H9 (cell line): ENCODE data around the gene NUP210L. TPM values are rescaled to one million over a fixed set of nuclear protein-coding genes. Genes with fewer than 3 reads are reported as not detected.

ENCODE experiments used
- DNase-seq: peaks from one replicate; pipeline ENCODE4 v3.0.0-alpha.2; 2017
- H2AFZ ChIP-seq: one replicate; pipeline ENCODE4 v1.6.1; 2013; ENCODE audit warnings: mild to moderate bottlenecking, low read length, control low read depth, moderate library complexity
- H2AK5ac ChIP-seq: 2 replicates; pipeline ENCODE4 v1.6.1; 2013; ENCODE audit warnings: low read length, control low read depth, mixed read lengths; ENCODE audit not compliant: insufficient read length
- H2BK120ac ChIP-seq: one replicate; pipeline ENCODE4 v1.6.1; 2013; ENCODE audit warnings: low read depth, mild to moderate bottlenecking, low read length, control low read depth, inconsistent platforms; ENCODE audit not compliant: poor library complexity, severe bottlenecking
- H2BK12ac ChIP-seq: 2 replicates; pipeline ENCODE4 v1.6.1; 2013; ENCODE audit warnings: low read length, control low read depth, mixed read lengths, low read depth; ENCODE audit not compliant: insufficient read length
- H2BK15ac ChIP-seq: 2 replicates; pipeline ENCODE4 v1.6.1; 2013; ENCODE audit warnings: low read depth, low read length, control low read depth
- H2BK20ac ChIP-seq: one replicate; pipeline ENCODE4 v1.6.1; 2013; ENCODE audit warnings: low read depth, mild to moderate bottlenecking, low read length, control low read depth, inconsistent platforms; ENCODE audit not compliant: poor library complexity, severe bottlenecking
- H2BK5ac ChIP-seq: 2 replicates; pipeline ENCODE4 v1.6.1; 2013; ENCODE audit warnings: low read length, control low read depth, mixed read lengths; ENCODE audit not compliant: insufficient read length
- H3K14ac ChIP-seq: 2 replicates; pipeline ENCODE4 v1.6.1; 2013; ENCODE audit warnings: low read length, control low read depth; ENCODE audit not compliant: insufficient read depth
- H3K18ac ChIP-seq: 2 replicates; pipeline ENCODE4 v1.6.1; 2013; ENCODE audit warnings: low read depth, mild to moderate bottlenecking, mixed read lengths, low read length, control low read depth; ENCODE audit not compliant: insufficient read length
- H3K23ac ChIP-seq: 2 replicates; pipeline ENCODE4 v1.6.1; 2013; ENCODE audit warnings: low read length, control low read depth, mixed read lengths, low read depth; ENCODE audit not compliant: insufficient read length
- H3K23me2 ChIP-seq: 2 replicates; pipeline ENCODE4 v1.6.1; 2013; ENCODE audit warnings: low read depth, mild to moderate bottlenecking, mixed read lengths, low read length, control low read depth; ENCODE audit not compliant: insufficient read length, poor library complexity, severe bottlenecking
- H3K27ac ChIP-seq: 2 replicates; pipeline ENCODE4 v1.5.1; 2013; ENCODE audit warnings: low read length, control low read depth, mixed read lengths, low read depth; ENCODE audit not compliant: insufficient read length
- H3K27me3 ChIP-seq: 2 replicates; pipeline ENCODE4 v1.6.1; 2013; ENCODE audit warnings: low read length, control low read depth, inconsistent platforms; ENCODE audit not compliant: insufficient read depth
- H3K4ac ChIP-seq: 2 replicates; pipeline ENCODE4 v1.6.1; 2013; ENCODE audit warnings: low read depth, mild to moderate bottlenecking, control low read depth, inconsistent platforms, low read length, moderate library complexity
- H3K4me1 ChIP-seq: 2 replicates; pipeline ENCODE4 v1.6.1; 2013; ENCODE audit warnings: low read length, control low read depth, inconsistent platforms; ENCODE audit not compliant: insufficient read depth
- H3K4me2 ChIP-seq: 2 replicates; pipeline ENCODE4 v1.6.1; 2013; ENCODE audit warnings: low read length, control low read depth, mixed read lengths; ENCODE audit not compliant: insufficient read length, insufficient read depth
- H3K56ac ChIP-seq: 2 replicates; pipeline ENCODE4 v1.6.1; 2013; ENCODE audit warnings: low read depth, mild to moderate bottlenecking, mixed read lengths, low read length, control low read depth; ENCODE audit not compliant: insufficient read length
- H3K79me1 ChIP-seq: 2 replicates; pipeline ENCODE4 v1.6.1; 2013; ENCODE audit warnings: low read depth, mild to moderate bottlenecking, moderate library complexity, low read length, control low read depth, inconsistent platforms; ENCODE audit not compliant: insufficient read depth, poor library complexity, severe bottlenecking
- H3K79me2 ChIP-seq: 2 replicates; pipeline ENCODE4 v1.6.1; 2013; ENCODE audit warnings: low read length, control low read depth, inconsistent platforms; ENCODE audit not compliant: insufficient read depth
- H3K9ac ChIP-seq: 2 replicates; pipeline ENCODE4 v1.6.1; 2013; ENCODE audit warnings: low read length, control low read depth, mixed read lengths; ENCODE audit not compliant: insufficient read length; ENCODE audit errors: extremely low read depth
- H3K9me3 ChIP-seq: one replicate; pipeline ENCODE4 v1.6.1; 2013; ENCODE audit warnings: low read depth, low read length, inconsistent platforms; ENCODE audit not compliant: control insufficient read depth
- H3T11ph ChIP-seq: one replicate; pipeline ENCODE4 v1.6.1; 2013; ENCODE audit warnings: mild to moderate bottlenecking, low read length, control low read depth, inconsistent platforms
- H4K20me1 ChIP-seq: one replicate; pipeline ENCODE4 v1.6.1; 2013; ENCODE audit not compliant: control insufficient read depth, insufficient read length, insufficient read depth
- H4K5ac ChIP-seq: 2 replicates; pipeline ENCODE4 v1.6.1; 2013; ENCODE audit warnings: low read depth, mild to moderate bottlenecking, mixed read lengths, low read length, control low read depth; ENCODE audit not compliant: insufficient read length
- H4K8ac ChIP-seq: replicated peaks from 2 replicates; pipeline ENCODE4 v1.6.1; 2013; ENCODE audit warnings: low read length, control low read depth, mixed read lengths, low read depth; ENCODE audit not compliant: insufficient read length
- H4K91ac ChIP-seq: 2 replicates; pipeline ENCODE4 v1.6.1; 2013; ENCODE audit warnings: low read depth, mild to moderate bottlenecking, moderate library complexity, mixed read lengths, low read length, control low read depth; ENCODE audit not compliant: insufficient read length
- H3K27ac Mint-ChIP-seq, 3 experiments: 2 replicates in 2 of 3; 3 replicates in 1 of 3; pipeline ENCODE4 v1.8.0; 2020 to 2021; ENCODE audit warnings: mixed read lengths in 3 of 3, mild to moderate bottlenecking in 1 of 3, moderate library complexity in 1 of 3
- H3K27me3 Mint-ChIP-seq: 2 replicates; pipeline ENCODE4 v1.8.0; 2021; ENCODE audit warnings: low read depth, mild to moderate bottlenecking, moderate library complexity, mixed read lengths
- H3K36me3 Mint-ChIP-seq, 3 experiments: 2 replicates in 2 of 3; 3 replicates in 1 of 3; pipeline ENCODE4 v1.8.0; 2020 to 2021; ENCODE audit warnings: low read depth in 3 of 3, mixed read lengths in 3 of 3; ENCODE audit not compliant: insufficient read depth in 1 of 3
- H3K4me1 Mint-ChIP-seq, 2 experiments: 2 replicates each; pipeline ENCODE4 v1.8.0; 2020; ENCODE audit warnings: mixed read lengths in 2 of 2
- H3K4me3 Mint-ChIP-seq, 2 experiments: 2 replicates in 1 of 2; 3 replicates in 1 of 2; pipeline ENCODE4 v1.8.0; 2020 to 2021; ENCODE audit warnings: mild to moderate bottlenecking in 2 of 2, mixed read lengths in 2 of 2, moderate library complexity in 1 of 2
- H3K9me3 Mint-ChIP-seq, 2 experiments: 2 replicates in 1 of 2; 3 replicates in 1 of 2; pipeline ENCODE4 v1.8.0; 2020; ENCODE audit warnings: mild to moderate bottlenecking in 2 of 2, mixed read lengths in 2 of 2, moderate library complexity in 1 of 2
- WGBS: extraction: QIAGEN DNeasy Blood & Tissue Kit; methylation state at CpG from one replicate; pipeline ENCODE4 v1.1.7; 2013; ENCODE audit warnings: missing lambda C conversion rate, low lambda C conversion rate, mixed read lengths; ENCODE audit not compliant: insufficient read length; ENCODE audit errors: extremely low coverage; 5-methylcytosine and 5-hydroxymethylcytosine counted together
- total RNA-seq: library from RNA; stranded (reverse); gene quantifications from 2 replicates; pipeline ENCODE4 v1.2.1, GENCODE V29; 2021
- TF ChIP-seq, protein P1 (sequence below): fragments of 200-600 bp; sonication (generic); conservative IDR thresholded peaks from 3 replicates; pipeline ENCODE4 v1.8.0; 2021; ENCODE audit warnings: antibody characterized with exemption, mild to moderate bottlenecking

NUP210L gene
- total RNA-seq, 1 experiment from 2014 or later = 0.04 TPM

DNA sequence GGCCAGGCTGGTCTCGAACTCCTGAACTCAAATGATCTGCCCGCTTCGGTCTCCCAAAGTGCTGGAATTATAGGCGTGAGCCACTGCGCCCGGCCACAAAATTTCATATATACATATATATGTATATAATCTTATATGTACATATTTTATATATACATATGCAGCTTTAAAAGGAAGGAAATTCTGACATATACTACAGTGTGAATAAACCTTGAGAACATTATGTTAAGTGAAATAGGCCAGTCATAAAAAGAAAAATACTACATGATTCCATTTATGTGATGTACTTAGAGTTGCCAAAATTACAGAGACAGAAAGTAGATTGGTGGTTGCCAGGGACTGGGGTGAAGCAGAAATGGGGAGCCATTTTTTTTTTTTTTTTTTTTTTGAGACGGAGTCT is 63.2 kb downstream of the NUP210L start:
- Histone ChIP-seq H2BK20ac (no peak overlapping the region), H4K91ac (no peak overlapping the region), H4K8ac (no peak overlapping the region), H3K9me3 (no peaks in the 10 kb centered on the region), H2BK15ac (no peak overlapping the region), H3K4ac (no peak overlapping the region), H3K14ac (no peak overlapping the region), H2AFZ (no peak overlapping the region), H3K9ac (no peak overlapping the region), H3K4me1 (no peaks in the 10 kb centered on the region), H3K27me3 (no peaks in the 10 kb centered on the region), H4K5ac (no peak overlapping the region), H3K79me1 (no peaks in the 10 kb centered on the region), H3T11ph (no peak overlapping the region), H3K23ac (no peak overlapping the region), H3K23me2 (no peaks in the 10 kb centered on the region), H3K18ac (no peak overlapping the region), H3K79me2 (no peaks in the 10 kb centered on the region), H2BK12ac (no peak overlapping the region), H3K27ac (no peak overlapping the region), H2BK120ac (no peak overlapping the region), H4K20me1 (no peaks in the 10 kb centered on the region), H3K4me2 (no peak overlapping the region), H2BK5ac (no peak overlapping the region), H2AK5ac (no peak overlapping the region), H3K56ac (no peak overlapping the region)
- no peak for DNase-seq
- Mint-ChIP-seq H3K9me3 (peaks cover 2 to 3% of the 10 kb centered on the region in 2 experiments; a peak in 3 of 5 replicates), H3K4me3 (no peak overlapping the region), H3K27me3 (peaks cover 3% of the 10 kb centered on the region; the same call in 1 of the 2 replicates), H3K27ac (no peak overlapping the region), H3K4me1 (peaks cover 0 to 2% of the 10 kb centered on the region in 2 experiments; a peak in 1 of 4 replicates), H3K36me3 (no peaks in the 10 kb centered on the region)
- no CpG with 5 or more reads among the region's 7 CpGs for WGBS
- TF ChIP-seq, protein P1, sequence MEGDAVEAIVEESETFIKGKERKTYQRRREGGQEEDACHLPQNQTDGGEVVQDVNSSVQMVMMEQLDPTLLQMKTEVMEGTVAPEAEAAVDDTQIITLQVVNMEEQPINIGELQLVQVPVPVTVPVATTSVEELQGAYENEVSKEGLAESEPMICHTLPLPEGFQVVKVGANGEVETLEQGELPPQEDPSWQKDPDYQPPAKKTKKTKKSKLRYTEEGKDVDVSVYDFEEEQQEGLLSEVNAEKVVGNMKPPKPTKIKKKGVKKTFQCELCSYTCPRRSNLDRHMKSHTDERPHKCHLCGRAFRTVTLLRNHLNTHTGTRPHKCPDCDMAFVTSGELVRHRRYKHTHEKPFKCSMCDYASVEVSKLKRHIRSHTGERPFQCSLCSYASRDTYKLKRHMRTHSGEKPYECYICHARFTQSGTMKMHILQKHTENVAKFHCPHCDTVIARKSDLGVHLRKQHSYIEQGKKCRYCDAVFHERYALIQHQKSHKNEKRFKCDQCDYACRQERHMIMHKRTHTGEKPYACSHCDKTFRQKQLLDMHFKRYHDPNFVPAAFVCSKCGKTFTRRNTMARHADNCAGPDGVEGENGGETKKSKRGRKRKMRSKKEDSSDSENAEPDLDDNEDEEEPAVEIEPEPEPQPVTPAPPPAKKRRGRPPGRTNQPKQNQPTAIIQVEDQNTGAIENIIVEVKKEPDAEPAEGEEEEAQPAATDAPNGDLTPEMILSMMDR = no peak
